ENCODE data around the gene FICD.

Gene FICD

GRCh38 chr12:108567406-108568337, 52.6 kb downstream of the FICD start:
- no peak for DNase-seq

- DNase-seq, result no peak
Measured at GRCh38 chr12:108568338-108569154, 53.5 kb downstream of the FICD start.
